SKM-1 treated with dmso at 0.1 percent for 144 hours (cell line): ENCODE data around the gene CACNA1C.

Experiments used
- DNase-seq: peaks from one replicate; lab custom pipeline; 2025; ENCODE audit not compliant: unreplicated experiment; lab: John Stamatoyannopoulos, UW

CACNA1C gene

DNA sequence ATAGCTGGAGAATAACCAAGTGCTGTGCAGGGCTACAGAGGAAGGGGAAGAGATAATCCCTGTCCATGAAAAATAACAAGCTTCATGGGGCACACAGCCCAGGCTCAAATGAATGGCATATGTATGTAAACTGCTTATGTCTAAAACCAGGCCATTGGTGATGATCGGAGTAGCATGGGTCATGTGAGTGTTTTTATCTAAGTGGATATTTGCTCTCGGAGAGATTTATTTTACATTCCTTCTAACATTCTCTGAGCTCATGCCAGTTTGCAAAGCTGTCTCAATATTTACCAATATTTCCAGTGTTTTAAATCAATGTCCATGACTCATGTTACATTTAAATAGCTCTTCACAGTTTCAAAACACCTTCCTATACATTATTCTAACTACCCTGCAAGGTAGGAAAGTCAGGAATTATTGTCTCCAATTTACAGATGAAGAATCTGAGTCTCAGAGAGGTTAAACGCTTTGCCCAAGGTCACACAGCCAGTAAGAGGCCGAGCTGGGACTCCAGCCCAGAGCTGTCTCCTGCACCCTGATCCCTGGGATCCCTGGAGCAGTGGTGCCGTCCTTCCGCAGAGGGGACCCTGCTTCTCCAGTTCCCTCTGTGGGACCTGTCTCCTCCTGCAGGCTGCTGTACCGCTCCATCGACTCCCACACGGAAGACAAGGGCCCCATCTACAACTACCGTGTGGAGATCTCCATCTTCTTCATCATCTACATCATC, 555.3 kb downstream of the CACNA1C start:
- DNase-seq = no peak

DNA sequence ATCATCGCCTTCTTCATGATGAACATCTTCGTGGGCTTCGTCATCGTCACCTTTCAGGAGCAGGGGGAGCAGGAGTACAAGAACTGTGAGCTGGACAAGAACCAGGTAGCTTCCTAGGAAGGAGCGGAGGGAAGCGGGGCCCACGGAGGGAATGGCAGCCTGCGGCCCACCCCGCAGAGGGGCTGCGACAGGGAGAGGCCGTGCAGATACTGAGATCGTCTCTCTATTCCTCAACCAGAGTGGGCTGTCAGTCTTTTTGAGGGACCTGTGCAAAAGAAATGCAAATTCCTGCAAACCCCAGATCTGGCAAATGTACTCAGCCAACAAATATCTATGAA, 555.8 kb downstream of the CACNA1C start:
- no peak for DNase-seq

DNA sequence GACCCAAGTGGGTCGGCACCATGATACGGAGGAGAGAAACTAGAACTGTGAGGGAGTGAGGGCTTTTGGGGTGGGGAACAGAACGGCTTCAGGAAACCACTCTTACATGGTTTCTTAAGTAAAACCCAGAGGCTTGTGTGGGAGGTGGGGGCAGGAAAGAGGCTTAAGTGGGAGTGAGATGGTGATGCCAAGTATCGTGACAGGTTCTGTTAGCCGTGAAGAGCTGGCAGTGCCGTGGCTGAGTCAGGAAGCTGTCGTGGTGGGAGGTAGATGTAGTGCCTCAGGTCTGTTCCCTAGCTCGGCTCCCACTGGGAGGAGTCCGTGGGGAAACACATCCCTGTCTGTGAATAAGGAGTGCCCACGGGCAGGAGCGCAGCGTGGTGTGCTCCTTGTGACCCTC, 556.2 kb downstream of the CACNA1C start:
- no peak for DNase-seq

DNA sequence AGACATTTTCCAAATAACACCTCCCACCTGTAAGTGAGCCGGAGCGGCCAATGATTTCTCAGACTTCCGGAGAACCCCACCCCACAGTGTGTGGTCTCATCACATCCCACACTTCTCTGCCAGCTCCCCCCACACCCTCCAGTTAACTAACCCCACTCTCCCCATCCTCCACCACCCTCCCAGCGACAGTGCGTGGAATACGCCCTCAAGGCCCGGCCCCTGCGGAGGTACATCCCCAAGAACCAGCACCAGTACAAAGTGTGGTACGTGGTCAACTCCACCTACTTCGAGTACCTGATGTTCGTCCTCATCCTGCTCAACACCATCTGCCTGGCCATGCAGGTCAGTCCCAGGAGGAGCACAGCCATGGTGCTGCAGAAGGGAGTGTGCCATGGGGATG, 557.6 kb downstream of the CACNA1C start:
- DNase-seq = no peak

DNA sequence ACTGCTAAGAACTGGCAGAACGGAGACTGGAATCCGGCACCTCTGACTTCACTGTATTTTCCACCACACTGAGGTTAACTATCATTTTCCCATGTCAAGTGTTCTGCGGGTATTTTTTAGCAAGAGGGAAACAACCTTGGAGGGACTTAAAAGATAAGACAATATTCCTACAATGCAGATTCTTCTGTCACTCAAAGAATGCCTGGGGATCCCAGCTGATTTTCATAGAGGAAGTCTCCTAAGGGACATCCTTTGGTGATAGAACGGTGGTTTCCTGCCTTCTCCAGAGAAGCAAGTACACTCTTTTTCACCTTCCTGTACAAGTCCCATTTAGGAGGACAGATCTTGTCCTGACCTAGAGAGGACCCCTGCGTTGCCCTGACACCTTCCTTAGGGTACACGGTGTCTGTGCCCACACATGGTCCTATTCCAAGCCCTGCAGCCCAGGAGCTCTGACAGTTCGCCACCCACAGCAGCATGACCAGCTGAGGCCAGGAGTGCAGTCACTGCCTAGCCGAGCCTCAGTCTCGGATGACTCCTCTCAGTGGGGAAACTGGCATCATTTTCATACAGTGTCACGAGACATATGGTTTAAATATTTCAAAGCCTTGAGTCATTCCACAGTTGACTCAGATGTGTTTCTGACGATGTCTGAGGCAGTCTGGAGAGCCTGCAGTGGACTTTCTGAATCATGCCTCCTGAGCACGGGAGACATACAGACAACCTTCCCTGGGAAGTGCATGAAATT, 560.7 kb downstream of the CACNA1C start:
- DNase-seq = no peak

DNA sequence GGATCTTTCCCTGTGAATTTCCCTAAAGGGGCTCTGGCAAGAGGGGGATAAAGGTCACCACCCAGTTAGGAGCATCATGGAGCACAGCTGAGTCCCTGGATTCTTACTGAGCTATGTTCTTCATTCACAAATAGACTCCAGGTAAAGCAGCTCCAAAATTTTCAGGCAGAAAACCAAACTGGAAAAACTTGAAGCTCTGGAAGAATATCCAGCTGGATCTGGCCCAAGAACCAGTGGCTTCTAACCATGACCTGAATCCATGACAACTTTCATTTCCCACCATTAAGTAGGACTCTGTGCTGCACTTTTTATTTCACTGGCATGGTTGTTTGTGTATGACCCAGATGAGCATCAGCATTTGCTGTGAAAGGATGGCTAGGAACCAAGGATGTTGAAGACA, 561.6 kb downstream of the CACNA1C start:
- DNase-seq = no peak

DNA sequence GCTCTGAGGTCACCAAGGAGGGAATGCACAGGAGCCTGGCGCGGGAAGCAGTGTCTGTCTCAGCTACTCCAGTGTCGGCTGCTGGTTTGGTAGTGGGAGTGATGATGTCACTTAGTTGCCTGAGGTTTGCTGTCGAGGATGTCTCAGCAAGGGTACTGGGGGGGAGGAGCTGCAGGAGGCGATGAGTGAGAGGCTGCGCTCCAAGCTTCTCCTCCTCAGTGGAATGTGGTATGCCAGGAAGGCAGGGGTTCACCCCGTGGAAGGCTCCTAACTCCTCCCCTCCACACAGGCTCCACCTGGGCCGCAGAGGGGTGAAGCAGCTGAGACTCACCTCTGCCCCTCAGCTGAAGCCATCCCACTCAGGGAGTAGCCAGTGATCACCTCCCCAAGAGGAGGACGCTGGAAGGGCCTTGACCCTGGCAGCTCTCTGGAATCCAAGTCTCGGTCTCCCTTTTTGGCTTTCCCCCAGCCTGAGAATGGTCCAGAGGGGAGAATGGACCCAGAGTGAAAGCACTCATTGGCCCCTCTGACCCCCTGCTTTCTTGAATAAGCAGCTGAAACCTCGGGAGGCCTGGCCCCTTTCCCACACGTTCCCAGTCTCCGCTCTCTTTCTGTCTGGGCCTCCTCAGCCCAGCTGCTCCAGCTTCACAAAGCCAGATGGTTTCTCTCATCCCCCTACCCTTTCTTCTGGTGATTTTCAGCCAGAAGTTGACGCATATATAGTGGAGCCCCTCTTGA, 563.0 kb downstream of the CACNA1C start:
- DNase-seq = no peak

DNA sequence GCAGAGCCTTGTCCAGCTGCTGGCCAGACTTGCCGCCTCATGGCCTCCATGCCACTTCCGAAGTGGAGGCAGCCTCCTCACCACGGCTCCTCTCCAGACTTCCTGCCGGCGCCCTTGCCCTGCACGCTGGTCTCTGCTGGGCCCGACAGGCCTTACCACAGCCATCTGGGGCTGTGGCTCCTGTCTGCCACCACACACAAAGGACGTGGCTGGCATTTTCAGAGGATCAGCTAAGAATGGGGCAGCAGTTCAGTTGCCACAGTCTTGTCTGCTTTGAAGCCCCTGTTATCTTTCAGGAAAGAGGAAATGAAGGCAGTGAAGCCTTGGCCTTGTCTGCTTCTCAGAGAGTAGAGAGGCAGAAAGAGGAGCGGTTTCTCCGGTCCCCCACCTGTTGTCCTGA, 564.0 kb downstream of the CACNA1C start:
- DNase-seq = no peak

DNA sequence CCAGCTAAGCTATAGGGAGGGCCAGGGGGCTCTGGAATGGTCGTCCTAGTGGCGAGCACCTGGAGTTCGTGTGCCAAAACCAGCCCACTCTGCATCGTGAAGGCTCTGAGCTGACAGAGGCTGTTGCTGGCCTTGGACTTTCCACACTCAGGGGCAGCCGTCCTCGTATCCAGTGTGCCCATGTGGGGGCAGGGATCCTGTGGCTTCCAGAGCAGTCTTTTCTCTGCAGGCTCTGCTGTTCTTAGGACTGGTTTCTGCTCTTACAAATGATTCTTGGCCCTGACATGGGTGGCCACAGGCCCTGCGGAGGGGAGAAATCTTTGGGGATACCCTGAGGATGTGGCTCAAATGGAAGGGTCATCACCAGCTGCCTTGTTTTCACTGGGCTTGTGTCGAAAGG, 564.6 kb downstream of the CACNA1C start:
- DNase-seq = no peak

DNA sequence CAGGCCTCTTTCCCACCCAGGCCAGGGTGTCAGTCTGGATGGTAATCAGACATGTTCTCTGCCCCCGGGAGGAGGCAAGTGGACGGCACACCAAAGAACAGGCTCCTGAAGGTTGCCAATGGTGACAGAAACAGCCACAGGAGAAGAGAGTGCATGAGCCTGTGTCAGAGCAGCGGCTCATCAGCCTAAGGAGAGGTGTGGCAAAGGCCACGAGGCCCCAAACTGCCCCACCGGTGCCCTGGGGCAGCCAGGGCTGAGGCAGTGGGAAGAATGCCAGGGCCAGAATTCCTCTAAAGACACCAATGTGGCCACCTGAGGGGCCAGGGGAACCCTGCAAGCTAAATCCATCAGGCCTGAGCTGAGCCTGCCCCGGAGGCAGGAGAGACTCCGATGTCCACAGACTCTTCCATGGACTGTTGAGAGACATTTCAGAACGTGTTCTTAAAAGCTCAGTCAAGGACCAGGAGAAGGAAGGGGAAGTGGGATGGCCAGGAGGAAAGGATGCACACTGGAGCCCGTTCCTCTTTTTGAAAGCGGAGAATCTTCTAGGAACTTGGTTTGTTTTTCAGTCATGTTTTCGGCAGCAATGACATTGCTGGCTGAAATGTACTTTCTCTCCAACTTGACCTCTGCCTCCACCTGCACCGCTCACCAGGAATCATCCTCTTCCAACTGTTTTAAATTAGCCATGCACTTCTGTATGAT, 565.7 kb downstream of the CACNA1C start:
- no peak for DNase-seq

DNA sequence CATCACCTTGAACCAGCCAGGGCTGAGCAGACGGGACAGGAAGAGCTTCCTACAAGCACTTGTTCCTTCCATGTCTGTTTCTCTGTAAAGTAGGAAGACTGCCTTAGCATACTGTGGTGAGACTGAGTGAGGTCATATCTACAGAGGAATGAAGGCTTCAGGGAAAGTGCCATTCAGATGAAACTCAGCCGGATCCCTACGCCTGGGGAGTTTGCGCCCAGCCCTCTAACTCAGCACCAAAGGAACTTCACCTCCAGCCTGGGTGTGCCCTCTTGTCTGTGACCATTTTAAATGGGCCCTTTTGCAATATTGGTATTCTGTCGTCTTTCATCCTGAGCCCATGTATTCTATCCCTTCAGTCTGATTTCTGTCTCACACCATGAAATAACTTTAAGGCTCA, 566.3 kb downstream of the CACNA1C start:
- DNase-seq = no peak

DNA sequence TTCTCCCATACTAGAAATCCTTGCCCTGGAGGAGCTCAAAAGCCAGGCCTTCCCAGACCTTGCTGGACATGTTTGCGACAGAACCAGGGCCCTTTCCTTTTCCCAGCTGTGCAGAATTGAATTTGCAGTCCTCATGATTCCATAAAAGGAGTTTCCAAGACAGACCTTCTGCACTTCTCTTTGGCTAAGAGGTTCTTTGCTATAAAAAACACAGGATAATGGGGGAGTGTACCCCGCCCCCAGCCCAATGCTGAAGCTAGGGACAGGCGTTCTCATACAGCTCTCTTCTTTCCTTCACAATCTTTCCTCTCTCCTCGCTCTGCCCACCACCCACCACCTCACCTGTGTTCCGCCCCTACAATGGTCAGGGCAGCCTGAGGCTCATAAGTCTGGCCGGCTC, 569.7 kb downstream of the CACNA1C start:
- no peak for DNase-seq

DNA sequence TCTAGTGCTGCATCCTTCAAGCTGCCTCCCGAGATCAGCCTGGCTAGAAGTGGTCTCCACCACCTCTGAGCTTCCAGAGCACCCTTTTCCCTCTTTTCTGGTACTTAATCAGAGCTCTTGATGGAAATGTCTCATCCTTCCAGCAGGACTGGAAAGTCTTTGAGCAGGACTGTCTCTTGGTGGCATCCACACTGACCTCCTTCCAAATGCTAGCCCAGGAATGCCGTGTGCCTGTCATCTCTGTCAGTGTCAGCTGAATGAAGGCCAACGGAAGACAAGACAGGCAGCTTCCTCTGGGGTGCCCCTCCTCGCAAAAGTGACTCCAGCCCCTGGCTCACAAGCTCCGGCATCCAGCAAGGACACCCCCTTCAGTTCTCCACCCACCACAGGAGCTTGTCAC, 570.7 kb downstream of the CACNA1C start:
- no peak for DNase-seq

DNA sequence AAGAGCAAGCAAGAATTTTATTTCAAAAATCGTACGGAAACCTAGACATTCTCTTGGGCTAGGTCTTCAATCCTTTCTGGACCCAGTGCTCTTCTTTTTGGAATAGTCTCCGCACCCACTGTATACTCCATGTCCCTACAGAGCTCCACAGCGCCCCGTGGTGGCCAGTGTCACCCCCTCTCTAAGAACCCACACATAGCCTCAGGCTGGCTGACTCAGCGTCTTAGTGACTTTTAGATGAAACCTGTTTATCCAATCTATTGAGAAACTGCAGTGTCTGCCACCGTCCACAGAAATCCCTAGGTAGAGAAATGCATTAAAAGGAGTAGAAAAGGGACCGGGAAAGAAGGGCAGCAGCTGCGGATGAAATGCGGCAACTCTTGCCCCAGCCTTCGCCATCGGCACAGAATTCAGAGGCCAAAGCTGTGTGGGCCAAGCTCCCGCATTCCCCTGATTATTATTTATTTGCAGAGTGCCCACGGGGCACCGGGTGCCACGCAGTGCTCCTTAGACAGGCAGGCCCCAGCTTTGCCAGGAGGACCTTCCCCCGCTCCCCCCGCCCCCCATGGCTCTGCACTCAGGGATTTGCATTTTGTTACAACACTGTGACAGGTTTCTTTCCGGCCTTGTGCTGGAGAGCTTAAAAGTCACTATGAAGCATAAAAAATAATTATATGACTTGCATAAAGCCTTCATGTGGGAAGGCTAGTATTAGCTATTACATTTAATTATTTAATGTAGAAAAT, 571.9 kb downstream of the CACNA1C start:
- DNase-seq = no peak

DNA sequence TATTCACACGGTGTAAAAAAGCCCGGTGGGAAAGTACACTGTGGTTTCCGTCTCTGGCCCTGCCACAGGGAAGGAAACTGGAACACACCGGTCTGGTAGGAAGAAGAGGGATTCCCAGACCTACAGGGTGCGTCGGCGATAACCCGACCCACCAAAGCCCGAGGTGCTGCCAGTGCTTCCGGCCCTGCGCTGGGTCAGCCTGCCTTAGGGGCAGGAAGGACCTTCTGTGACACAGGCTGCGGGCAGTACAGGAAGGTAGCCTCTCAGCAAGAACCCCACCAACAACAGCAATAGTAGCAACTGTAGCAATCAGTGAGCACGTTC, 572.5 kb downstream of the CACNA1C start:
- no peak for DNase-seq

DNA sequence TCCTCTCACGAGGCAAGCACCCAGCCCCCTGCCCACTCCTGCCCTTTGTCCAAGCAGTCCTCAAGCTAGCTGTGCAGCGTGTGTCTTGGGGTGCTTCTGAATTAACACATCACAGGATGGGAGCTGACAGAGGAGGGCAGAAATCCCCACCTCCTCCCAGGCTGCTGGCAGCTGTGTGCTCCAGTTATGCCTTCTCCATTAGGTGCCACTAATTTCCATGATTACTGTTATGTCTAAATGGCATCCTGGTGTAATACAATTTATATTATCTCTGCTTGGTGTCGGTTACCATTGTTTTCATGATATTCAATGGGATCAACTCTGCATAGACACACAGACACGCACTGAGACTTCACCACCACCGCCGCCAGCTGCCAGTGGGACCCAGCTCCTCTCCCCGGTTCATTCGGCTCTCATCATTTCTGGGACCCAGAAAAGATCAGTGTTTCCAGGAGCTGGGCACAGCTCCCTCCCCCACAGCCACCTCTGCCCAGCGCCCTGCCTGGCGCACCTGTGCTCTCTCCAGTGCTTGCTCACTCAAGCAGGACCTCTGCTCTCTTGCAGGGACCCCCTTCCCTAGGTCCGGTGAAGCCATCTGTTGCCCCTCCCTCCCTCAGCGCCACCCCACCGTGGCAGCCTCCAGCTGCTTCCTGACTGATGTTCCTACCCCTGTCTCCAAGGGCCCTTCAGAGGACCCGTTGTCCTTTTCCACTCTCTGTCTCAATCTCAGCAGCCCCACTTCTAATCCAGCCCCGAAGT, 574.5 kb downstream of the CACNA1C start:
- DNase-seq = no peak

DNA sequence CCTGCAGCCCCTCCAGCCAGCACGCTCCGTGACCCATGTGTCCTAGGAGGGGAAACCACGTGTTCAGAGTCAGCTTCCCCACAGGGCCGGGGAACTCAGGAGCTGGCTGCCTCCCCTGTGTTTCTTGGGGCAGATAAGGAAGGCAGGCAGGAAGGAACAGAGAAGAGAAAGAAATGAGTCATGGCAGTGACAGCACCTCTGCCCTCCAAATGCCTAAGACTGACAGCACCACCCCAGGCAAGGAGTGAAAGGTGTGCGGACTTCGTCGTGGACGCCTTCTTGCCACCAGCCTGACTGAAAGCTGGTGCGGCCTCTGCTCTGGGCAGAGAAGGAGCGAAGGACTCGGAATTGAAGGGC, 575.0 kb downstream of the CACNA1C start:
- no peak for DNase-seq

DNA sequence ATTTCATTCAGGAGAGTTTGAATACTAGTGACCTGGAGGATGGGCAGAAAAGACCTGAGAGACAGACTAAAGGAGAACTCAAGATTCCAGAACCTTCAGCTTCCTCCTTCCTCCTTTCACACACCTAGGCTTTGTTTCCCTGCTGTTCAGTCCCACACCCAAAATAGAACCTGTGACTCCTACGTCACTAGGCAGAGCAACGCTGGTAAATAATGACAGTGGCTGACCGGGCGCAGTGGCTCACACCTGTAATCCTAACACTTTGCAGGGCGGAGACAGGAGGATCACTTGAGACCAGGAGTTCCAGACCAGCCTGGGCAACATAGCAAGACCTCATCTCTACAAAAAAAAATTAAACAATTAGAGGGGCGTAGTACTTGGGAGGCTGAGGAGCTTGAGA, 575.6 kb downstream of the CACNA1C start:
- no peak for DNase-seq

DNA sequence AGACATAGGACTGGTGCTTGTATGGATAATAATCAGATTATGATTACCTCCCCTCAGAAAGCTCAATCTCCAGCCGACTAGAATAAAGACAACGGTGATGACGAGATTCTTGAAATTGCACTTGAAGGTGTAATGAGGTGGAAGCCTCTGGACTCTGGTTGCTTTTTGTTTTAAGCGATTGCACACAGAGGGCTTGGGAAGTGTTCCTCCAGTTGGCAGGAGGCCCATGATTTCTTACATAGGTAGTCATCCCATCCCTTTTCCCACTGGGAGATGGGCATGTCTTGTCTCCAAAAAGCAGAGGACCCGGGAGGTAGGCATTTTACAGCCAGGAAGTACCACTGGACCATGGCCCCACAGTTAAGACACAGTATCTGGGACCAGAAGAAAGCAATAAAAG, 576.3 kb downstream of the CACNA1C start:
- DNase-seq = no peak

DNA sequence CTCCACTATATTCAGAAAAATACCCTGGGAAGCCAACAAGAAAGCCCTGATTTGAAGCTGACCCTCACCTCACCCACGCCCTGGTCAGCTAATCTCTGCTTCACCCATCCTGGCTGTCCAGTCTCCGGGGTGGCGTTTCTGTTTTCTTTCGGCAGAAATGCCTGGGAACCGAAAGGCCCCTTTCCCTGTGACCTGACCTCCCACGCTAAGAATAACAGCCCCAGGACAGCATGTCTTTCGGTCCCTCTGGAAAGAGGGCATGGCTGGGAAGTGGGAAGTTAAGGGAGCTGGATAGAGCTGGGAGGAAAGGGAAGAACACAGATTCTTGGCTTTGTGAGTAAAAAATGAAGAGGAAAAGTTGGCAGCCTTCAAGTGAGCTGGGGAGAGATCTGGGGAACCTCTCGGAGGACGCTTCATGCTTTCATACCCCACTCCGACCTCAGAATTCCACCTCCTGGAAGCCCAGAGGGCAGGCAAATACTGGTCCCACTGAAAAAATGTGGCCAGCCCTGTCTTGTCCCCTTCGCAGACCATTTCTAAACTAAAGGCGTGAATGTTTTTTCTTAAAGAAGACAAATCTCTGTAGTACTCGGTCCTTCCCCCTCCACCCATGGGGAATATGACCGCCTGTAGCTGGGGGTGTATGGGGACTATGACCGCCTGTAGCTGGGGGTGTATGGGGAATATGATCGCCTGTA, 579.0 kb downstream of the CACNA1C start:
- no peak for DNase-seq
